HG03469 (cell line): ENCODE measurements around the gene NECTIN3.

ENCODE experiments used
- ATAC-seq: cut with Tn5 transposase; IDR thresholded peaks from one replicate; pipeline ENCODE4 v1.9.1; 2021; ENCODE audit warnings: mild to moderate bottlenecking, moderate library complexity, moderate number of reproducible peaks; ENCODE audit not compliant: unreplicated experiment

NECTIN3 gene

GRCh38 chr3:111194048-111194447 lies 122.4 kb downstream of the NECTIN3 start:
- no peak for ATAC-seq

DNA sequence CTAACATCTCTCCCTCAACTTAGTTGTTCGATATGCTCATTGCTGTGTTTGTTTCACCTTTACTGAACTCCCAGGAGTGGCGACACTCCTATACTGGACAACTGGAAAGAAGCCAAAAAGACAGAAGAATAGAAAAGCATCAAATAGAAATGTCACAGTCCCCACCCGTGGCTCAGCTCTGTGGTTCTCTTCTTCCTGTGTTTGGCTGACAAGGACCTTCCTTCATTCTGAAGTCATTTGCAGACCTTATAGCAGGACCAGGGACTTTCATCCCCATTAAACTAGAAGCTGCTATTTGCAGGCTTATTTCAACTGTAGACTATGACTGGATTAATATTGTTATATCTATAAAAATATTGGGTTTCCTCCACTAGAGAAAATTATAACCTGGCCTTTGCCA lies 125.9 kb downstream of the NECTIN3 start:
- ATAC-seq: no peak

- ATAC-seq: no peak
Measured at GRCh38 chr3:111200027-111200426, 128.4 kb downstream of the NECTIN3 start.

DNA sequence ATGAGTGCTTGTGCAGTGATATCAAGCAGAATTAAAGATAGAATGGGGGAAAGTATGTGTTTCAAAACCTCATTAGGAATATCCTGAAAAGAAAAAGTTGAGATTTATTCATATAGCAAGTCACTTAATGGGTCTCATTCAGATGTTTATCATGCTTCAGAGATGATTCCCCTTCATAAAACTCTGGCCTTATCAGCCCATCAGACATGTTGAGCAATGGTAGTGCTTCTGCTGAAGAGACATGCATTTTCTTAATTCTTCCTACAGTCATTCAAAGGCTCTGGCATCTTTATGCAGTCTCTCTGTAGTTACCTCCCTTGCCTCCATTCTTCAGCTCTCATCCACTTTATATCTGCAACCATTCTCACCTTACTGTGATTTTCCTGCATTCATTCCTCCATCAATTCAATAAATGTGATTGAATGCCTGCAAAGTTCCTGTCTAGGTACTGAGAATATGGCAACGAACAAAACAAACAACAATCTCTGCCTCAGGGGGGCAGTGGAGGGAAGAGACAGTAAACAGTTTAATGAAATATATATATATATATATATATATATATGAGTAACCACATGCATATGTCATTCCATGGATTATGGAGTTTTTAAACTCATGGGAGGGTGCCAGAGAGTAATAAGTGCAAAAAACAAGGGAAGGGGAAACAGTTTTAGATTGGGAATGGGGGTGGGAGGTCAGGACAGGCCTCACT lies 138.5 kb downstream of the NECTIN3 start:
- ATAC-seq: no peak

GRCh38 chr3:111210866-111211564 lies 139.4 kb downstream of the NECTIN3 start:
- ATAC-seq: no peak

- ATAC-seq: no peak
Measured at GRCh38 chr3:111212511-111212910, 140.9 kb downstream of the NECTIN3 start.

GRCh38 chr3:111215481-111215880 lies 143.9 kb downstream of the NECTIN3 start:
- ATAC-seq: no peak

DNA sequence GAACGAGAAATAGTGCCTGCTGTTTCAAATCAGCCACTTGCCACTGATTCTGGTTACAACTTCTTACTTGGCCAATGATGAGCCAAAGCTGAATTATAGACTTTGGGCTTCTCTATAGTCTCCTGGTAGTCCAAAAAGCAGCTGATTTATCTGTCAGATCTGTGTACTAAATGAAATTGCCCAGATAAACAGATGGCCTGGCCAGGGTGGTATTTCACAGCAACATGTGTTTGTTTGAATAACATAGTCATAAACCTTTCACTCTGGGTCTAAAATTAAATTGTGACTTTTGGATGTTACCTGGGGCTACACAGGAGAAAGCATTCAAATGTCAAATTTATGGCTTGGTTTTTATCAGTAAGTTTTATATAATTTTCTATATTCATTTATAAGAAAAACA lies 147.0 kb downstream of the NECTIN3 start:
- ATAC-seq: no peak

- no peak for ATAC-seq
Measured at GRCh38 chr3:111227216-111227615, 155.6 kb downstream of the NECTIN3 start.

DNA sequence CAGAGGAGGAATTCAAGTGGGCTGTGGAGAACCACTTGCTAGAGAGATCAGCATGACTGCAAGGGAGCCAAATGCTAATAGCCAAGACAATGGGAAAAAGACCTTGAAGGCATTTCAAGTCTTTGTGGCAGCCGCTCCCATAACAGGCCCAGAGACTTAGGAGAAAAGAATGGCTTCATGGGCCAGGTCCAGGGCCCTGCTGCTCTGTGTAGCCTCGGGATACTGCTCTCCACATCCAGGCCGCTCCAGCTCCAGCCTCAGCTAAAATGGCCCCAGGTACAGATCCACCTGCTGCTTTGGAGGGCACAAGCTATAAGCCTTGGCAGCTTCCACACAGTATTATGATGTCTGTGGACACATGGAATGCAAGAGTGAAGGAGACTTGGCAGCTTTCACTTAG lies 157.7 kb downstream of the NECTIN3 start:
- no peak for ATAC-seq

GRCh38 chr3:111236836-111237713 lies 165.5 kb downstream of the NECTIN3 start:
- ATAC-seq: no peak

DNA sequence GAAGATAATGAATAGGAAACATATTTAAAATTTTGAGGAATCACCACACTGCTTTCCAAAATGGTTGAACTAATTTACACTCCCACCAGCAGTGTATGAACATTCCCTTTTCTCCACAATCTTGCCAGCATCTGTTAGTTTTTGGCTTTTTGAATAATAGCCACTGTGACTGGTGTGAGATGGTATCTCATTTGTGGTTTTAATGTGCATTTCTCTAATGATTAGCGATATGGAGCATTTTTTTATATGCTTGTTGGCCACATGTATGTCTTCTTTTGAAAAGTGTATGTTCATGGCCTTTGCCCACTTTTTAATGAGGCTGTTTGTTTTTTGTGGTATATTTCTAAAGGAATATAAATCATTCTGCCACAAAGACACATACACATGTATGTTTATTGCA lies 166.3 kb downstream of the NECTIN3 start:
- no peak for ATAC-seq

DNA sequence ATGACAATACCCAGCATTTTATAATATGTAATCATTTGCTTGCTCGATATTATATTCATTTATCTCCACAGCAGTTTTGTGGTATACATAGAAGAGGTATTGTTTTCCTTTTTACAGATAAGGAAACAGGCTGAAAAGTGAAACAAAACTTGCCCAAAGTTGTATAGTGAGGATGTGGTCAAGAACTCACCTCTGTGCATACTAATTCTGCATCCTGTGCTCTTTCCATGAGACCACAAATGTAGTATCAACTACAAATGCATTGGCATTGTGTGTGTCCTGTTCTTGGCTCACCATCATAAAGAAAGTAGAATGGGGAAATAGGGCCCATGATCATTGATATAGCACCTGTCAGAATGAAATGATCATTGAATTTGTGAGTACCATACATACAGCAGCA lies 167.3 kb downstream of the NECTIN3 start:
- ATAC-seq: peak; percentile 99

DNA sequence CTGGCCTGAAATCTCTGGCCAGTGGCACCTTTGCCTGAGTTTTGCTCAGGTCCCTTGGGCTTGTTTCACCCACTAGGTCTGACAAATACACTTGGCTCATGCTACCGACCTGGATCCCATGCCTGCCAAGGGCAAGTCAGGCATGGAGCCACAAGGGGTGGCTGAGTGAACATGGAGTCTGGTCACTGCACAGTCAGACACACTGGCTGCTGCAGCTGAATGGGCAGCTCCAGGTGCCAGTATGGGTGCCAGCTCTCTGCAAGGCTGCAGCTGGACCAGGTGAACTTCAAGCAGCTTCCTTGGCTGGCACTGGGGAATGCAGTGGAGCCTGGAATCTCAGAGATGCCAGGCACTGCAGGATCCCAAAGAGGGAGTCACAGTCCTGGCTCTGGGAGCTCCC lies 170.3 kb downstream of the NECTIN3 start:
- no peak for ATAC-seq
